ENCODE measurements around the gene SPEM2.

Gene SPEM2

GRCh38 chr17:7475764-7476422 lies 50.5 kb downstream of the SPEM2 start:
- DNase-seq = no peak

GRCh38 chr17:7476494-7476893 lies 51.1 kb downstream of the SPEM2 start:
- no peak for DNase-seq

GRCh38 chr17:7476951-7477350 lies 51.5 kb downstream of the SPEM2 start:
- no peak for DNase-seq

Data from NCI-H1694 treated with DMSO at 0.1 percent for 48 hours (cell line).